Measurements from ENCODE around the gene MYD88.
"Not testable (repeated sequence)": the region's sequence is repeated elsewhere in the genome, so short reads cannot be mapped to it uniquely, and the experiment has no call there.

Gene MYD88

DNA sequence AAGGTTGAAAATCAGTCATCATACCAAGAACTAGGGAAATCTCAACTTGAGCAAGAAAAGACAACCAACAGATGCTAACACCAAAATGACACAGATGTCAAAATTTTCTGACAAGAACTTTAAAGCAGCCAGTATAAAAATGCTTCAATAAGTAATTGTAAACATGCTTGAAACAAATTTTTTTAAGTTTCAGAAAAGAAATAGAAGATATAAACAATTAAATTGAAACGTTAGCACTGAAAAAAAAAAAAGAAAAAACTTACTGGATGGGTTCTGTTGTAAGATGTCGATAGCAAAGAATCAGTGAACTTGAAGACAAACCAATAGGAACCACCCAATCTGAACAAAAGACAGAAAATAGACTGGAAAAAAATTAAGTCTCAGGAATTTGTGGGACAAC is 8.0 kb downstream of the MYD88 start:
- no peak for DNase-seq

DNA sequence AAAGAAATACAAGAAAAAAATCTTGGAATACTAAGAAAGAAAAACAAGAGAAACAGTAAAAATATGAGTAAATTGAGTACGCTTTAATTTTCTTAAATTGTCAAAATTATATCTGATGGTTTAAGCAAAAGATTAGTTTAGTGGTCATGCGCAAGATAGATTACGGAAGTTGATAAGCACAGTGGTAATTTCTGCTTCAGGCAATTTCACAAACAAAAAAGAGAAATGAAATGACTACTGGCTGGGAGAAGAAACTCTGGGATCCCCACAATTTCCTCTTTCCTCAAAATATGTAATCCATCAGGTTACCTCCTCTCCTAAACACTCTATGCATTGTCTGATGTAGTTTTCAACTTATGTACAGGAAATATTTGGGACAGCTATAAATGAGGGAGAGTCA is 9.0 kb downstream of the MYD88 start:
- no peak for DNase-seq

DNA sequence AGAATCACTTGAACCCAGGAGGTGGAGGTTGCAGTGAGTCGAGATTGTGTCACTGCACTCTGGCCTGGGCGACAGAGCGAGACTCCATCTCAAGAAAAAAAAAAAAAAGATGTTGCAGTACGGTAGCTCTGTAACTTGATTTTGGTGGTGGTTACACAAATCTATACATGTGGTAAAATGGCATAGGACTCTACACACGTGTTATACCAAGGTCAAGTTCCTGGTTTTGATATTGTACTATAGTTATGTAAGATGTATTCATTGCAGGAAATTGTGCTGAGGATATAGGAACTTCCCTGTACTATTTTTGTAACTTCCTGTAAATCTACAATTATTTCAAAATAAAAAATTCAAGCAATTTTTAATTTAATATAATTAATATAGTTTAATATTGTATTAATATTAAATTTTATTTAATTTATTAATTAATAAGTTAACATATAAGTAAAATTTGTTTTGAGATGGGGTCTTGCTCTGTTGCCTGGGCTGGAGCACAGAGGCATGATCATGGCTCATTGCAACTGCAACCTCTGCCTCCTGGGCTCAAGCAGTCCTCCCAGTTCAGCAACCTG is 9.9 kb downstream of the MYD88 start:
- no peak for DNase-seq

DNA sequence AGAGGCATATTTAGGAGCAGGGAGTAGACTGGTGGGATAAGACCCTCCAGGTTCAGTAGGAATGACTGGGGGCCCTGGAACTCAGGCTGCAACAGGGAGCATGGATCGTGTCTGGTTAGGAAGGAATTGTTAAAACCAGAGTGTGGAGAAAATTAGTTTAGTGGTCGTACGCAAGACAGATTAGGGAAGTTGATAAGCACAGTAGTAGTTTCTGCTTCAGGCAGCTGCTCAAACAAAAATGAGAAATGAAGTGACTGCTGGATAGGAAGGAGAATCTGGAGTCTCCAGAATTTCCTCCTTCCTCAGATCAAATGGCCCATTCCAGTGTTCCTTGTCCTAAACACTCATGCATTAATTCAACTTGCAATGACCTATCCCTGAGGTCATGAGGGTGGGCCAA is 11.2 kb downstream of the MYD88 start:
- no peak for DNase-seq

GRCh38 chr3:38150780-38151528 is 12.5 kb downstream of the MYD88 start:
- no peak for DNase-seq

GRCh38 chr3:38151667-38152265 is 13.3 kb downstream of the MYD88 start:
- no peak for DNase-seq

DNA sequence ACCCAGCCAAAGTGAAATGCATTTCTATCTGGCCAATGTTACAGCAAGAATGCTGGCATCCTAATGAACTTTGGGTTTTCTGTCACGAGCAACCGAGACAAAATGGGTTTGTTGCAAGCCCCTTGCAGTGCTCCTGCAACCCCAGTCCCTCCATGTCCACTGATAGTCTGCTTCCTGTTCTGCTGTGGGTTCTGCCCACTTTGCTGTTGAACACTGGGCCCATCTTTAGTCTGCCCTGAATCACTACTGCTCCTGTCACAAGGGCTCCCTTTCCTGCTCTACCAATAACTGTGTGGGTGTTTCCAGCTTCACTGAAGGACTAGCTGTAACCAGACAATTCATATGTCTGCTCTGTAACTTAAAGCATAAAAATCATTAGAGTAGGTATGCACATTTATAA is 14.1 kb downstream of the MYD88 start:
- no peak for DNase-seq

DNA sequence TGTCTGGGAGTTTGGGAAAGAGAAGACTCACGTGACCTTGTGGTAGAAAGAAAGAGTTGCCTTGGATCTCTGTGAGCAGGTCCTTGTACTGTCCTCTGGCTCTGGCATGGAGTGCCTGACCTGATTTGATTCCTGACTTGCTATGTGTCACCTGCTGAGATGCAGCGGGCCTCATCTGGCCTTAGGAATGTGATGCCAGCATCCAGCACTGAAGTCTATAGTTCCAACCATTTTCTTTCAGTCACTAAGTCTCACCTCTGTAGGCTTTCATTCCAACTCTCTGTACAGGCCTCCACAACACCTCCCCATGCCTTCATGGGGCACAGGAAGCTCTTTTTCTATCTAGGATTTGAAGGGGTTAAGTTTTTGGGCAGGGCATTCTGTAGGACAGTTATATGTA is 14.8 kb downstream of the MYD88 start:
- no peak for DNase-seq

GRCh38 chr3:38154033-38154494 is 15.6 kb downstream of the MYD88 start:
- no peak for DNase-seq

GRCh38 chr3:38154625-38155255 is 16.3 kb downstream of the MYD88 start:
- no peak for DNase-seq

GRCh38 chr3:38155825-38156224 is 17.4 kb downstream of the MYD88 start:
- no peak for DNase-seq

DNA sequence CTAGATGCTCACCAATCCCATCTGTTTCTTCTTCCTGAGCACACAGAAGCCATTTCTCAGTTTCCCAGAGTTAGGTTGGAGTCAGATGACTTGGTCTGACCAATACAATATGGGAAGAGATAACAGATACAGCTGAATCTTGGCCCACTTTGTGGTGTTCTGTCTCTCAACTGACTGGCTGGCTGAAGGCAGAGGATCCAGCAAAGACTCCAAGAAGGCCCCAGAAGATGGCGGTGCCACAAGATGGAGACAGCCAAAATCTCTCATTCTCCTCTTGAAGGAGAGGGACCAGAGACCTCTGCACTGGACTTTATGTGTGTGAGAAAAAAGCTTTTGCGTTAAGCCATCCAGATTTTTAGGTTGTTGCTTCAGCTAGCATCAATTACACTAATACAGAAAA is 18.7 kb downstream of the MYD88 start:
- DNase-seq, result no peak

- no peak for DNase-seq
Observed at GRCh38 chr3:38157595-38157994, 19.1 kb downstream of the MYD88 start.

- DNase-seq, result no peak
Observed at GRCh38 chr3:38158472-38158871, 20.0 kb downstream of the MYD88 start.

- not testable (repeated sequence) for DNase-seq
Observed at GRCh38 chr3:38160704-38161103, 22.2 kb downstream of the MYD88 start.

GRCh38 chr3:38163117-38163840 is 24.8 kb downstream of the MYD88 start:
- no peak for DNase-seq

DNA sequence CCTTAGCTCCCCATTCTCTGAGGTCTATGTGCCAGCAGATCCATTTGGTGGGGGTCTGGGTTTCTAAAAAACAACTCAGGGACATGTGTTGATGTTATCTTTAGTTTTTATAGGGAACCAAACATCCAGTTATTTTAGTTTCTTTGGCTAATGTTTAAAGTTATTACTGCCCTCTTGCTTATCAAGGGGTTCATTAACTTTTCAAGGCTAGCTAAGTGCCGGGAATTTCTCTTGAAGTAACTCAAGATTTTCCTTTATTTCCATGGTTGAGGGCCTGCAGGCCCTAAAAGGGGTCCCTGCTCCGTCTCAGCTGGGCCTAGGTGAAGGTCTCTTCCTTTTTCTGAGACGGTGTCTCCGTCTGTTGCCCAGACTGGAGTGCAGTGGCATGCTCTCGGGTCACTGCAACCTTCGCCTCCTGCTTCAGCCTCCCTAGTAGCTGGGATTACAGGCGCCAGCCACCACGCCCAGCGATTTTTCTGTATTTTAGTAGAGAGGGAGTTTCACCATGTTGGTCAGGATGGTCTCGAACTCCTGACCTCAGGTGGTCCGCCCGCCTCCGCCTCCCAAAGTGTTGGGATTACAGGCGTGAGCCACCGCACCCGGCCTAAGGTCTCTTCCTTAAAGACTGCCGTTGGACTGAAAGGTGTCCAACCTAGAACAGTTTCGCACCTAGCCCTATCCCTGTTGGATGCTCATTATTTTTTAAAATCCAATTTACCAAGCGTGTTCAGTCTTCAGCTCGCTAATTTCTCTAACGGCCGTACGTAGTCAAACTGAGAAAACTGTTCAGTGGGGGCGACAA is 25.6 kb downstream of the MYD88 start:
- DNase-seq, result no peak

DNA sequence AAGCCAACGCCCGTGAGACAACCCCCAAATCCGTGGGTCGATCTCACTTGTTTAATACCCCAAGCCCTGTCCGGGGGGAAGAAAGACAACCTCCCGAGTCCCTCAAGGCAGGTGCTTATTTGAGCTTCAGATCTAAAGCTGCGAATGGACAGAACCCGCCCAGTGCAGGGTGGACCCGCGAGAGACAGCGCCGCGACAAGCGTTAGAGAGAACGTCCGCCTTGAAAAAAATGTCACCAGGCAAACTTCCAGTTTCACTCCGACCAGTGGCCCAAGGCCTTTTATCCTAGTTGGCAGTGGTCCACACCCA is 26.1 kb downstream of the MYD88 start:
- DNase-seq, result no peak

DNA sequence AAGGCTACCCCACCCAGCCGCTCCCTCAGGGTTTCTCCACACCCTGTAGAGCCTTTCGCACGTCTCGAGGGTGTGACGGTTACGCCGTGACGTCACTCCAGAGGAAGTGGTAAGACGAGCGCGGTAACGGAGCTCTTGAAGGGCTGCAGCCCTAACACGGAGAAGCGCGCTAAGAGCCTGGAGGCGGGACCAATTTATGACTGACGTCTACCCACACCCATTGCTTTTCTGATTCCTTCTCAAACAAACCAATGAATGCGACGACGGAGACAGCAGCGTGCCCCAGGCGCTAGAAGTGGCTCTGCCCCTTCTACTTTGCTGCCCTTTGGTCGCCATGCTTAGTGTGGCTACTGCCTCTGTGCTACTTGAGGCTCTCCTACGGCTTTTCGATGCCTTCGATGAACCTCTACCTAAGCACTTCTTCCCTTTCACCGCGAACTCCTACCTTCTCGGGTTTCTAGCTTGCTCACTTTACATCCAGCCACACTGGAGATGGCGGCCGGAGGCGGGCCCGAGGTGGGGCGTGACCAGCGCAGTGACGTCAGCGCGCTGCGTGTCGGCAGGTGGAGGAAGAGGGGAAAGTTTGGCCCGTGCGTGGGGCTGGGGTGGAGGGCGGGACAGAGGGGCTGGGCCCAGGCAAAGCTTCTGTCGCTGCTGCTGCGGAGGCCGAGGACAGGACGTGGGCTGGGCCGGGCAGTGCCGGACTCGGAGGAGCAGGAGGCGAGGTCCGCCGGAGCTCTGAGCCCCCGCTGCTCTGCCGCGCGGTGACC is 26.7 kb downstream of the MYD88 start, which contains the start of gene OXSR1:
Gene OXSR1 (plus strand): TSS at position 586 of the 770 bp plus-strand sequence. CDS start 340 bp downstream, outside the sequence.
- DNase-seq, result peak; percentile 94

- no peak for DNase-seq
Observed at GRCh38 chr3:38165722-38166387, 27.4 kb downstream of the MYD88 start.

GRCh38 chr3:38167591-38167990 is 29.1 kb downstream of the MYD88 start:
- no peak for DNase-seq

Measured in stimulated activated CD4-positive, alpha-beta T cell treated with anti-CD3 and anti-CD28 coated beads, Interleukin-12 subunit alpha, Interleukin-12 subunit beta, amount 100 ng/mL, for 4 hours (primary cell).